Astrocyte (in vitro differentiated cells and primary cell): Measurements from ENCODE around the gene FOLR2.

Experiments
- EZH2 ChIP-seq: IDR thresholded peaks from 2 replicates; pipeline ENCODE4 v1.6.1; 2012; ENCODE audit warnings: mild to moderate bottlenecking, low read length, inconsistent platforms; ENCODE audit not compliant: insufficient read depth
- TF ChIP-seq, protein P1 (sequence below): IDR thresholded peaks from 2 replicates; pipeline ENCODE4 v1.5.1; 2011; ENCODE audit warnings: low read depth, mild to moderate bottlenecking, inconsistent platforms, low read length, moderate library complexity; ENCODE audit not compliant: insufficient read depth

DNA sequence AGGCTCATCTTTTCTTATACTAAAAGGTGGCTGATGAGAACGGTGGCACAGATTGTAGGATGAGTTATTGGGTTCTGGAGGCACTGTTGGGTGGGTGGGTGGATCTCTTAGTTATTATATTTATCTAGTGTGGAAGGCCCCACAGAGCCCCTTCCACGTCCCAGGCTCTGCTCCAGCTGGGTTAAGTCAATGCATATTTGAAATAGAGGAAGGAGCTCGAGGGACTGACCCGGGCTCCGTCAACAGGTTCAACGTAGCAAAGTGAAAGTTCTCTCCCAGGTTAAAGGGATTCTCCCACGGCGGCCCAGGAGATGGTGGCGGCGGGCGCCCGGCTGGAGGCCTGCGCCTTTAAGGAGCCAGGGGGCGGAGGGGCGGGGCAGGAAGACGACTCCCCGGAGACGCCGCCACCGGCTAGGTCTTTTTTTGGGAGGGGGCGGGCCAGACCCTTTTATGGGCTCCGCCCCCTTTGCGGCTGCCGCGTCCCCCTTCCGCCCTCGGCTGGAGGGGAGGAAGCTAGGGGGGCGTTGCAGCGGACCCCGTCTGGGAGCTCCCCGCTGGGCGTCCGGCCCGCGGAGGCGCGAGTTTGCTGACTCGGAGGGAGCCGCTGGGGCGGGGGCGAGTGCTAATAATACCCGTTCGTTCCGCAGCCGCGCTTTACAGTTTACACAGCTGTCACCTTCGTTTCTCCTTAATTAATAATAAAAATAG is 6.5 kb downstream of the FOLR2 start:
- TF ChIP-seq, protein P1, sequence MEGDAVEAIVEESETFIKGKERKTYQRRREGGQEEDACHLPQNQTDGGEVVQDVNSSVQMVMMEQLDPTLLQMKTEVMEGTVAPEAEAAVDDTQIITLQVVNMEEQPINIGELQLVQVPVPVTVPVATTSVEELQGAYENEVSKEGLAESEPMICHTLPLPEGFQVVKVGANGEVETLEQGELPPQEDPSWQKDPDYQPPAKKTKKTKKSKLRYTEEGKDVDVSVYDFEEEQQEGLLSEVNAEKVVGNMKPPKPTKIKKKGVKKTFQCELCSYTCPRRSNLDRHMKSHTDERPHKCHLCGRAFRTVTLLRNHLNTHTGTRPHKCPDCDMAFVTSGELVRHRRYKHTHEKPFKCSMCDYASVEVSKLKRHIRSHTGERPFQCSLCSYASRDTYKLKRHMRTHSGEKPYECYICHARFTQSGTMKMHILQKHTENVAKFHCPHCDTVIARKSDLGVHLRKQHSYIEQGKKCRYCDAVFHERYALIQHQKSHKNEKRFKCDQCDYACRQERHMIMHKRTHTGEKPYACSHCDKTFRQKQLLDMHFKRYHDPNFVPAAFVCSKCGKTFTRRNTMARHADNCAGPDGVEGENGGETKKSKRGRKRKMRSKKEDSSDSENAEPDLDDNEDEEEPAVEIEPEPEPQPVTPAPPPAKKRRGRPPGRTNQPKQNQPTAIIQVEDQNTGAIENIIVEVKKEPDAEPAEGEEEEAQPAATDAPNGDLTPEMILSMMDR: no peak
- TF ChIP-seq EZH2: no peak
